ENCODE data around the gene SEPTIN10. TPM values are rescaled to one million over a fixed set of nuclear protein-coding genes. Genes with fewer than 3 reads are reported as not detected.

Gene SEPTIN10
- total and polyA plus RNA-seq, 9 of the 15 experiments (the other 6 are each of a cell fraction or from before 2014, with no cell fraction given) = 0.40 TPM; not detected in 8

DNA sequence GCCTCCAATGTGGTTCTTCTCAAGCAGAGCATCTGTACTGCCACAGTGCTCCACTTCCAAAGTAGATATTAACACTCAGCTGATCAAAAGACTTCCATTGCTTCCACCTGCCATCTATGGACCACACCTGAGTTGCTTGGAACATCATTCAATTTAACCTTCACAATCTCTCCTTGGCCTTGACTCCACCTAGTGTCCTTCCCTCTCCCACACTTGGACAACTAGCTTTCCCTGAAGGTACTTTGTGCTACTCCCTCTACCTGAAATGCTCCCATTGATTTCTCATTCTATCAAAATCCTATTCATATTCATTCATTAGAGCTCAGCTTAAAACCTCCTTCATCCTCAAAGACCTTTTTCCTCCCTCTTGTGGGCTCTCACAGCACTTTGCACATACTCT is 49.1 kb upstream of the SEPTIN10 start:
- Histone ChIP-seq H3K79me2 (ENCODE audit: control insufficient read depth, insufficient read depth, low read length) (no peaks in the 10 kb centered on the region), H3K4me2 (ENCODE audit: insufficient read depth, low read length) (no peak overlapping the region), H3K4me3 (no peak overlapping the region), H3K9me1 (ENCODE audit: control insufficient read depth, insufficient read depth, low read length) (no peaks in the 10 kb centered on the region), H3K27ac (ENCODE audit: extremely low read depth, low read depth, low read length) (no peak overlapping the region), H3K36me3 (ENCODE audit: control insufficient read depth, insufficient read depth, low read length) (no peaks in the 10 kb centered on the region), H3K27me3 (ENCODE audit: control insufficient read depth in 2 of 2, insufficient read depth in 2 of 2, low read length in 2 of 2) (no peaks in the 10 kb centered on the region), H3K9ac (ENCODE audit: insufficient read depth in 1 of 2, low read depth in 2 of 2, low read length in 2 of 2) (no peak overlapping the region), H3K9me3 (replicated peaks; ENCODE audit: control insufficient read depth, insufficient read depth, low read depth, low read length) (no peaks in the 10 kb centered on the region), H2AFZ (ENCODE audit: low read depth, low read length) (no peak overlapping the region), H3K4me1 (replicated peaks in 1 of 2; ENCODE audit: control insufficient read depth in 2 of 2, insufficient read depth in 2 of 2, low read length in 2 of 2) (no peaks in the 10 kb centered on the region; a peak in 1 of 5 replicates), H4K20me1 (replicated peaks; ENCODE audit: control insufficient read depth, insufficient read depth, low read length) (no peaks in the 10 kb centered on the region)
- FAIRE-seq (no peak), DNase-seq (ENCODE audit: extremely low read depth in 1 of 4, low spot score in 3 of 4) (no peak), ATAC-seq (no peak)
- in situ Hi-C loops (cut with MboI) = no loop called here
- POLR2A ChIA-PET = interaction anchor here (1.0 kb wide), 1 partner anchor 8 kb away, joined by 3 read pairs; no protein-coding TSS in a partner anchor
- BruUV-seq (replicated peaks) = no TSS peak
- intact Hi-C loops (cut with micrococcal nuclease) = no loop called here
- CTCF ChIA-PET (ENCODE audit: low intra/inter-chr PET ratio) = no interaction called here
- TF ChIP-seq ZFP36 (IDR thresholded peaks at IDR 0.05; ENCODE audit: low read depth, low read length, partially characterized antibody) = no peak
- no peak for TF ChIP-seq NELFE (IDR thresholded peaks at IDR 0.05; ENCODE audit: insufficient read depth, insufficient read length)
- no peak for TF ChIP-seq WHSC1 (IDR thresholded peaks at IDR 0.05; ENCODE audit: low read length)
- no peak for TF ChIP-seq ESRRB (CRISPR knock-in tag; IDR thresholded peaks at IDR 0.05; ENCODE audit: borderline replicate concordance)
- TF ChIP-seq, protein P1, sequence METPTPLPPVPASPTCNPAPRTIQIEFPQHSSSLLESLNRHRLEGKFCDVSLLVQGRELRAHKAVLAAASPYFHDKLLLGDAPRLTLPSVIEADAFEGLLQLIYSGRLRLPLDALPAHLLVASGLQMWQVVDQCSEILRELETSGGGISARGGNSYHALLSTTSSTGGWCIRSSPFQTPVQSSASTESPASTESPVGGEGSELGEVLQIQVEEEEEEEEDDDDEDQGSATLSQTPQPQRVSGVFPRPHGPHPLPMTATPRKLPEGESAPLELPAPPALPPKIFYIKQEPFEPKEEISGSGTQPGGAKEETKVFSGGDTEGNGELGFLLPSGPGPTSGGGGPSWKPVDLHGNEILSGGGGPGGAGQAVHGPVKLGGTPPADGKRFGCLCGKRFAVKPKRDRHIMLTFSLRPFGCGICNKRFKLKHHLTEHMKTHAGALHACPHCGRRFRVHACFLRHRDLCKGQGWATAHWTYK (CRISPR knock-in tag; IDR thresholded peaks at IDR 0.05) = no peak
- TF ChIP-seq, protein P2, sequence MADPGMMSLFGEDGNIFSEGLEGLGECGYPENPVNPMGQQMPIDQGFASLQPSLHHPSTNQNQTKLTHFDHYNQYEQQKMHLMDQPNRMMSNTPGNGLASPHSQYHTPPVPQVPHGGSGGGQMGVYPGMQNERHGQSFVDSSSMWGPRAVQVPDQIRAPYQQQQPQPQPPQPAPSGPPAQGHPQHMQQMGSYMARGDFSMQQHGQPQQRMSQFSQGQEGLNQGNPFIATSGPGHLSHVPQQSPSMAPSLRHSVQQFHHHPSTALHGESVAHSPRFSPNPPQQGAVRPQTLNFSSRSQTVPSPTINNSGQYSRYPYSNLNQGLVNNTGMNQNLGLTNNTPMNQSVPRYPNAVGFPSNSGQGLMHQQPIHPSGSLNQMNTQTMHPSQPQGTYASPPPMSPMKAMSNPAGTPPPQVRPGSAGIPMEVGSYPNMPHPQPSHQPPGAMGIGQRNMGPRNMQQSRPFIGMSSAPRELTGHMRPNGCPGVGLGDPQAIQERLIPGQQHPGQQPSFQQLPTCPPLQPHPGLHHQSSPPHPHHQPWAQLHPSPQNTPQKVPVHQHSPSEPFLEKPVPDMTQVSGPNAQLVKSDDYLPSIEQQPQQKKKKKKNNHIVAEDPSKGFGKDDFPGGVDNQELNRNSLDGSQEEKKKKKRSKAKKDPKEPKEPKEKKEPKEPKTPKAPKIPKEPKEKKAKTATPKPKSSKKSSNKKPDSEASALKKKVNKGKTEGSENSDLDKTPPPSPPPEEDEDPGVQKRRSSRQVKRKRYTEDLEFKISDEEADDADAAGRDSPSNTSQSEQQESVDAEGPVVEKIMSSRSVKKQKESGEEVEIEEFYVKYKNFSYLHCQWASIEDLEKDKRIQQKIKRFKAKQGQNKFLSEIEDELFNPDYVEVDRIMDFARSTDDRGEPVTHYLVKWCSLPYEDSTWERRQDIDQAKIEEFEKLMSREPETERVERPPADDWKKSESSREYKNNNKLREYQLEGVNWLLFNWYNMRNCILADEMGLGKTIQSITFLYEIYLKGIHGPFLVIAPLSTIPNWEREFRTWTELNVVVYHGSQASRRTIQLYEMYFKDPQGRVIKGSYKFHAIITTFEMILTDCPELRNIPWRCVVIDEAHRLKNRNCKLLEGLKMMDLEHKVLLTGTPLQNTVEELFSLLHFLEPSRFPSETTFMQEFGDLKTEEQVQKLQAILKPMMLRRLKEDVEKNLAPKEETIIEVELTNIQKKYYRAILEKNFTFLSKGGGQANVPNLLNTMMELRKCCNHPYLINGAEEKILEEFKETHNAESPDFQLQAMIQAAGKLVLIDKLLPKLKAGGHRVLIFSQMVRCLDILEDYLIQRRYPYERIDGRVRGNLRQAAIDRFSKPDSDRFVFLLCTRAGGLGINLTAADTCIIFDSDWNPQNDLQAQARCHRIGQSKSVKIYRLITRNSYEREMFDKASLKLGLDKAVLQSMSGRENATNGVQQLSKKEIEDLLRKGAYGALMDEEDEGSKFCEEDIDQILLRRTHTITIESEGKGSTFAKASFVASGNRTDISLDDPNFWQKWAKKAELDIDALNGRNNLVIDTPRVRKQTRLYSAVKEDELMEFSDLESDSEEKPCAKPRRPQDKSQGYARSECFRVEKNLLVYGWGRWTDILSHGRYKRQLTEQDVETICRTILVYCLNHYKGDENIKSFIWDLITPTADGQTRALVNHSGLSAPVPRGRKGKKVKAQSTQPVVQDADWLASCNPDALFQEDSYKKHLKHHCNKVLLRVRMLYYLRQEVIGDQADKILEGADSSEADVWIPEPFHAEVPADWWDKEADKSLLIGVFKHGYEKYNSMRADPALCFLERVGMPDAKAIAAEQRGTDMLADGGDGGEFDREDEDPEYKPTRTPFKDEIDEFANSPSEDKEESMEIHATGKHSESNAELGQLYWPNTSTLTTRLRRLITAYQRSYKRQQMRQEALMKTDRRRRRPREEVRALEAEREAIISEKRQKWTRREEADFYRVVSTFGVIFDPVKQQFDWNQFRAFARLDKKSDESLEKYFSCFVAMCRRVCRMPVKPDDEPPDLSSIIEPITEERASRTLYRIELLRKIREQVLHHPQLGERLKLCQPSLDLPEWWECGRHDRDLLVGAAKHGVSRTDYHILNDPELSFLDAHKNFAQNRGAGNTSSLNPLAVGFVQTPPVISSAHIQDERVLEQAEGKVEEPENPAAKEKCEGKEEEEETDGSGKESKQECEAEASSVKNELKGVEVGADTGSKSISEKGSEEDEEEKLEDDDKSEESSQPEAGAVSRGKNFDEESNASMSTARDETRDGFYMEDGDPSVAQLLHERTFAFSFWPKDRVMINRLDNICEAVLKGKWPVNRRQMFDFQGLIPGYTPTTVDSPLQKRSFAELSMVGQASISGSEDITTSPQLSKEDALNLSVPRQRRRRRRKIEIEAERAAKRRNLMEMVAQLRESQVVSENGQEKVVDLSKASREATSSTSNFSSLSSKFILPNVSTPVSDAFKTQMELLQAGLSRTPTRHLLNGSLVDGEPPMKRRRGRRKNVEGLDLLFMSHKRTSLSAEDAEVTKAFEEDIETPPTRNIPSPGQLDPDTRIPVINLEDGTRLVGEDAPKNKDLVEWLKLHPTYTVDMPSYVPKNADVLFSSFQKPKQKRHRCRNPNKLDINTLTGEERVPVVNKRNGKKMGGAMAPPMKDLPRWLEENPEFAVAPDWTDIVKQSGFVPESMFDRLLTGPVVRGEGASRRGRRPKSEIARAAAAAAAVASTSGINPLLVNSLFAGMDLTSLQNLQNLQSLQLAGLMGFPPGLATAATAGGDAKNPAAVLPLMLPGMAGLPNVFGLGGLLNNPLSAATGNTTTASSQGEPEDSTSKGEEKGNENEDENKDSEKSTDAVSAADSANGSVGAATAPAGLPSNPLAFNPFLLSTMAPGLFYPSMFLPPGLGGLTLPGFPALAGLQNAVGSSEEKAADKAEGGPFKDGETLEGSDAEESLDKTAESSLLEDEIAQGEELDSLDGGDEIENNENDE (IDR thresholded peaks at IDR 0.05; ENCODE audit: low read depth, low read length) = no peak
- TF ChIP-seq, protein P3, sequence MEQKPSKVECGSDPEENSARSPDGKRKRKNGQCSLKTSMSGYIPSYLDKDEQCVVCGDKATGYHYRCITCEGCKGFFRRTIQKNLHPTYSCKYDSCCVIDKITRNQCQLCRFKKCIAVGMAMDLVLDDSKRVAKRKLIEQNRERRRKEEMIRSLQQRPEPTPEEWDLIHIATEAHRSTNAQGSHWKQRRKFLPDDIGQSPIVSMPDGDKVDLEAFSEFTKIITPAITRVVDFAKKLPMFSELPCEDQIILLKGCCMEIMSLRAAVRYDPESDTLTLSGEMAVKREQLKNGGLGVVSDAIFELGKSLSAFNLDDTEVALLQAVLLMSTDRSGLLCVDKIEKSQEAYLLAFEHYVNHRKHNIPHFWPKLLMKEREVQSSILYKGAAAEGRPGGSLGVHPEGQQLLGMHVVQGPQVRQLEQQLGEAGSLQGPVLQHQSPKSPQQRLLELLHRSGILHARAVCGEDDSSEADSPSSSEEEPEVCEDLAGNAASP (IDR thresholded peaks at IDR 0.05) = no peak

All from K562 (cell line).